NCI-H524 treated with DMSO at 0.1 percent for 48 hours (cell line): Measurements from ENCODE around the gene CEP85.
A peak's percentile ranks its signal among the peaks of the same experiment; 100 is the strongest.
"Not testable (repeated sequence)": the region's sequence is repeated elsewhere in the genome, so short reads cannot be mapped to it uniquely, and the experiment has no call there.

Experiments used
- DNase-seq: peaks from one replicate; lab custom pipeline; 2025; lab: John Stamatoyannopoulos, UW

Gene CEP85

GRCh38 chr1:26290122-26290881 is 56.3 kb downstream of the CEP85 start:
- DNase-seq = no peak

- no peak for DNase-seq
Measured at GRCh38 chr1:26290882-26291261, 56.9 kb downstream of the CEP85 start.

GRCh38 chr1:26291433-26291832 is 57.4 kb downstream of the CEP85 start:
- DNase-seq = no peak

GRCh38 chr1:26291939-26292338 is 57.9 kb downstream of the CEP85 start:
- no peak for DNase-seq

- not testable (repeated sequence) for DNase-seq
Measured at GRCh38 chr1:26292735-26293134, 58.7 kb downstream of the CEP85 start.

GRCh38 chr1:26293911-26294463 is 60.0 kb downstream of the CEP85 start:
- DNase-seq = no peak

- no peak for DNase-seq
Measured at GRCh38 chr1:26295194-26296138, 61.5 kb downstream of the CEP85 start.

GRCh38 chr1:26296340-26297056 is 62.5 kb downstream of the CEP85 start:
- DNase-seq = no peak

- no peak for DNase-seq
Measured at GRCh38 chr1:26297057-26297790, 63.2 kb downstream of the CEP85 start.

- DNase-seq = no peak
Measured at GRCh38 chr1:26297791-26298124, 63.8 kb downstream of the CEP85 start.

GRCh38 chr1:26300578-26301275 is 66.7 kb downstream of the CEP85 start:
- no peak for DNase-seq

- no peak for DNase-seq
Measured at GRCh38 chr1:26302733-26303405, 68.9 kb downstream of the CEP85 start.

- no peak for DNase-seq
Measured at GRCh38 chr1:26305667-26306289, 71.8 kb downstream of the CEP85 start.

GRCh38 chr1:26306290-26307229 is 72.6 kb downstream of the CEP85 start, which contains the start of gene UBXN11:
TSS of gene UBXN11 (minus strand) at chr1:26306636. CDS start at chr1:26302883, 3,753 bp downstream.
- peak; percentile 94 for DNase-seq

- no peak for DNase-seq
Measured at GRCh38 chr1:26307363-26307781, 73.4 kb downstream of the CEP85 start.

- DNase-seq = not testable (repeated sequence)
Measured at GRCh38 chr1:26307966-26308899, 74.2 kb downstream of the CEP85 start.

GRCh38 chr1:26314501-26314900 is 80.5 kb downstream of the CEP85 start:
- no peak for DNase-seq
